ENCODE measurements around the gene STX8. TPM values are rescaled to one million over a fixed set of nuclear protein-coding genes. Genes with fewer than 3 reads are reported as not detected.
A peak's percentile ranks its signal among the peaks of the same experiment; 100 is the strongest.
"Not testable (repeated sequence)": the region's sequence is repeated elsewhere in the genome, so short reads cannot be mapped to it uniquely, and the experiment has no call there.

STX8 gene
- total RNA-seq, 2 experiments from 2014 or later = 59.6 to 71.5 TPM

- peaks cover 2% of the 10 kb centered on the region for H3K4me1 Mint-ChIP-seq (ENCODE audit: low read depth)
- ChIA-PET CTCF (no interaction called here), POLR2A (no interaction called here)
- no peak overlapping the region for H3K4me3 Mint-ChIP-seq
- no peaks in the 10 kb centered on the region for H3K27me3 Mint-ChIP-seq
- ATAC-seq (no peak), DNase-seq (no peak)
- intact Hi-C loops (cut with micrococcal nuclease) = no loop called here
- no peaks in the 10 kb centered on the region for H3K36me3 Mint-ChIP-seq (ENCODE audit: low read depth)
- no peaks in the 10 kb centered on the region for H3K9me3 Mint-ChIP-seq
- no peak overlapping the region for H3K27ac Mint-ChIP-seq
- no peak for TF ChIP-seq CTCF (IDR thresholded peaks at IDR 0.05)
These were observed 191.8 kb downstream of the STX8 start for GRCh38 chr17:9383826-9384225.

- ATAC-seq = no peak
- no peak for TF ChIP-seq CTCF (IDR thresholded peaks at IDR 0.05)
- intact Hi-C loops (cut with micrococcal nuclease) = no loop called here
These were observed 193.0 kb downstream of the STX8 start for GRCh38 chr17:9382626-9383025.

GRCh38 chr17:9381068-9381467 lies 194.6 kb downstream of the STX8 start:
- H3K27me3 Mint-ChIP-seq = no peaks in the 10 kb centered on the region
- H3K9me3 Mint-ChIP-seq = no peaks in the 10 kb centered on the region
- no peaks in the 10 kb centered on the region for H3K4me1 Mint-ChIP-seq (ENCODE audit: low read depth)
- H3K27ac Mint-ChIP-seq = no peak overlapping the region
- no peak overlapping the region for H3K4me3 Mint-ChIP-seq
- DNase-seq = no peak
- H3K36me3 Mint-ChIP-seq (ENCODE audit: low read depth) = peaks cover 18% of the 10 kb centered on the region
- intact Hi-C loops (cut with micrococcal nuclease) = no loop called here
- no peak for TF ChIP-seq CTCF (IDR thresholded peaks at IDR 0.05)
- CTCF ChIA-PET = no interaction called here
- POLR2A ChIA-PET = no interaction called here
- ATAC-seq = no peak

More at GRCh38 chr17:9382626-9383025, 193.0 kb downstream of the STX8 start:
- Mint-ChIP-seq H3K27ac (no peak overlapping the region), H3K4me3 (no peak overlapping the region), H3K4me1 (ENCODE audit: low read depth) (no peaks in the 10 kb centered on the region), H3K27me3 (no peaks in the 10 kb centered on the region), H3K36me3 (ENCODE audit: low read depth) (peaks cover 7% of the 10 kb centered on the region), H3K9me3 (no peaks in the 10 kb centered on the region)
- ChIA-PET POLR2A (no interaction called here), CTCF (no interaction called here)
- no peak for DNase-seq

GRCh38 chr17:9380361-9380760 lies 195.3 kb downstream of the STX8 start:
- no peak for ATAC-seq
- intact Hi-C loops (cut with micrococcal nuclease) = no loop called here

GRCh38 chr17:9376177-9376576 lies 199.4 kb downstream of the STX8 start:
- peak; percentile 14 for DNase-seq
- POLR2A ChIA-PET; H3K27me3 Mint-ChIP-seq; CTCF ChIA-PET; H3K4me3 Mint-ChIP-seq; ATAC-seq; H3K9me3 Mint-ChIP-seq; H3K27ac Mint-ChIP-seq; intact Hi-C loops (cut with micrococcal nuclease); H3K4me1 Mint-ChIP-seq (ENCODE audit: low read depth): not testable (repeated sequence)
- H3K36me3 Mint-ChIP-seq (ENCODE audit: low read depth) = peaks cover 22% of the 10 kb centered on the region

More at GRCh38 chr17:9380361-9380760, 195.3 kb downstream of the STX8 start:
- Mint-ChIP-seq H3K27ac (no peak overlapping the region), H3K9me3 (no peaks in the 10 kb centered on the region), H3K4me3 (no peak overlapping the region), H3K36me3 (ENCODE audit: low read depth) (peaks cover 22% of the 10 kb centered on the region), H3K27me3 (no peaks in the 10 kb centered on the region), H3K4me1 (ENCODE audit: low read depth) (no peaks in the 10 kb centered on the region)
- CTCF ChIA-PET = no interaction called here
- no peak for TF ChIP-seq CTCF (IDR thresholded peaks at IDR 0.05)
- DNase-seq = no peak
- POLR2A ChIA-PET = interaction anchor here (0.6 kb wide), 1 partner anchor 104 kb away, joined by 3 read pairs; no protein-coding TSS in a partner anchor

GRCh38 chr17:9371019-9371418 lies 204.6 kb downstream of the STX8 start:
- intact Hi-C loops (cut with micrococcal nuclease) = no loop called here

More at GRCh38 chr17:9371019-9371418, 204.6 kb downstream of the STX8 start:
- Mint-ChIP-seq H3K27me3 (no peaks in the 10 kb centered on the region), H3K27ac (no peak overlapping the region), H3K9me3 (no peaks in the 10 kb centered on the region), H3K36me3 (ENCODE audit: low read depth) (peaks cover 4% of the 10 kb centered on the region), H3K4me1 (ENCODE audit: low read depth) (peaks cover 6% of the 10 kb centered on the region), H3K4me3 (no peak overlapping the region)
- ATAC-seq = peak; percentile 58
- DNase-seq = no peak
- ChIA-PET POLR2A (interaction anchor here (0.5 kb wide), 1 partner anchor 367 kb away, joined by 3 read pairs; no protein-coding TSS in a partner anchor), CTCF (interaction anchor here (0.6 kb wide), 1 partner anchor 41 kb away, joined by 4 read pairs; no protein-coding TSS in a partner anchor)
- no peak for TF ChIP-seq CTCF (IDR thresholded peaks at IDR 0.05)

Data from activated CD8-positive, alpha-beta T cell treated with anti-CD3 and anti-CD28 coated beads for 36 hours (primary cell).